Neural cell (in vitro differentiated cells): ENCODE measurements around the gene TNFAIP8L1. TPM values are rescaled to one million over a fixed set of nuclear protein-coding genes. Genes with fewer than 3 reads are reported as not detected.

ENCODE experiments used
- H2AFZ ChIP-seq: fragments of 200-600, 300-800 bp; sonication (generic), shearing (Covaris generic); 2 replicates; pipeline ENCODE4 v1.6.0; 2014; ENCODE audit warnings: low read depth, mild to moderate bottlenecking, antibody characterized with exemption, low read length, moderate library complexity
- H3F3A ChIP-seq: fragments of 200-600 bp; shearing (Covaris generic); 2 replicates; pipeline ENCODE4 v1.6.1; 2016; ENCODE audit warnings: mild to moderate bottlenecking, moderate library complexity, mixed read lengths, antibody characterized with exemption, low read length; ENCODE audit not compliant: insufficient read depth, poor library complexity, severe bottlenecking
- H3K27ac ChIP-seq: fragments of 200-600, 300-800 bp; sonication (generic), shearing (Covaris generic); 2 replicates; pipeline ENCODE4 v1.5.1; 2014; ENCODE audit warnings: mild to moderate bottlenecking, low read length, moderate library complexity
- H3K27me3 ChIP-seq: fragments of 300-800, 200-600 bp; sonication (generic), shearing (Covaris generic); 2 replicates; pipeline ENCODE4 v1.6.0; 2014; ENCODE audit warnings: mild to moderate bottlenecking, low read depth, low read length, moderate library complexity; ENCODE audit not compliant: insufficient read depth
- H3K36me3 ChIP-seq: fragments of 300-800, 200-600 bp; sonication (generic), shearing (Covaris generic); 2 replicates; pipeline ENCODE4 v1.5.1; 2014; ENCODE audit warnings: mild to moderate bottlenecking, antibody characterized with exemption, low read length, moderate library complexity; ENCODE audit not compliant: insufficient read depth
- H3K4me2 ChIP-seq: fragments of 300-800, 200-600 bp; sonication (generic), shearing (Covaris generic); 2 replicates; pipeline ENCODE4 v1.6.0; 2014; ENCODE audit warnings: mild to moderate bottlenecking, low read length
- H3K4me3 ChIP-seq: fragments of 300-800, 200-600 bp; sonication (generic), shearing (Covaris generic); 2 replicates; pipeline ENCODE4 v1.5.1; 2014; ENCODE audit warnings: mild to moderate bottlenecking, low read length, moderate library complexity
- H3K79me2 ChIP-seq: fragments of 200-600 bp; shearing (Covaris generic); replicated peaks from 2 replicates; pipeline ENCODE4 v1.6.0; 2014; ENCODE audit warnings: mild to moderate bottlenecking, low read length, moderate library complexity; ENCODE audit not compliant: insufficient read depth
- H3K9ac ChIP-seq: fragments of 300-800, 200-600 bp; sonication (generic), shearing (Covaris generic); 2 replicates; pipeline ENCODE4 v1.6.1; 2016; ENCODE audit warnings: mild to moderate bottlenecking, low read length, mixed read lengths
- H3K9me2 ChIP-seq: fragments of 200-600 bp; shearing (Covaris generic); 2 replicates; pipeline ENCODE4 v1.6.1; 2016; ENCODE audit warnings: mild to moderate bottlenecking, low read length, mixed read lengths; ENCODE audit not compliant: insufficient read depth
- H3K9me3 ChIP-seq: fragments of 200-600, 300-800 bp; sonication (generic), shearing (Covaris generic); 2 replicates; pipeline ENCODE4 v1.6.1; 2016; ENCODE audit warnings: mild to moderate bottlenecking, mixed run types, low read length, moderate library complexity, mixed read lengths
- H4K20me1 ChIP-seq: fragments of 200-600 bp; shearing (Covaris generic); 2 replicates; pipeline ENCODE4 v1.6.1; 2016; ENCODE audit warnings: mild to moderate bottlenecking, mixed run types; ENCODE audit not compliant: insufficient read depth
- EP300 ChIP-seq: fragments of 450-650 bp; conservative IDR thresholded peaks from 2 replicates; pipeline ENCODE4 v1.6.1; 2014; ENCODE audit warnings: antibody characterized with exemption, mild to moderate bottlenecking, moderate library complexity; ENCODE audit not compliant: poor library complexity, severe bottlenecking
- EZH2 ChIP-seq: fragments of 200-600, 300-800 bp; shearing (Covaris generic), sonication (generic); IDR thresholded peaks from 2 replicates; pipeline ENCODE4 v1.6.1; 2014; ENCODE audit warnings: antibody characterized with exemption, low read length, borderline replicate concordance, mild to moderate bottlenecking; ENCODE audit not compliant: insufficient read depth, poor library complexity, severe bottlenecking
- MXI1 ChIP-seq: fragments of 450-650 bp; conservative IDR thresholded peaks from 2 replicates; pipeline ENCODE4 v1.6.1; 2014; ENCODE audit warnings: antibody characterized with exemption, mild to moderate bottlenecking; ENCODE audit not compliant: poor library complexity, severe bottlenecking
- POLR2AphosphoS5 ChIP-seq: IDR thresholded peaks from 2 replicates; pipeline ENCODE4 v1.6.1; 2012
- RAD21 ChIP-seq: fragments of 450-650 bp; conservative IDR thresholded peaks from 2 replicates; pipeline ENCODE4 v1.6.1; 2014; ENCODE audit warnings: antibody characterized with exemption, mild to moderate bottlenecking, moderate library complexity
- SMC3 ChIP-seq: fragments of 450-650 bp; conservative IDR thresholded peaks from 2 replicates; pipeline ENCODE4 v1.6.1; 2014; ENCODE audit warnings: antibody characterized with exemption, mild to moderate bottlenecking, moderate library complexity; ENCODE audit not compliant: poor library complexity
- TAF1 ChIP-seq: IDR thresholded peaks from 2 replicates; pipeline ENCODE4 v1.6.1; 2012; ENCODE audit warnings: low read depth
- polyA plus RNA-seq: library from polyadenylated mRNA; depleted of rRNA; stranded (reverse); fragments of >200 nt; gene quantifications from 2 replicates; pipeline ENCODE4 v1.2.3, GENCODE V29; 2014
- TF ChIP-seq, protein P1 (sequence below): IDR thresholded peaks from 2 replicates; pipeline ENCODE4 v1.6.1; 2012; ENCODE audit warnings: borderline replicate concordance
- TF ChIP-seq, protein P2 (sequence below): fragments of 450-650 bp; IDR thresholded peaks from 2 replicates; pipeline ENCODE4 v1.5.1; 2014; ENCODE audit warnings: antibody characterized with exemption, mild to moderate bottlenecking, moderate library complexity; ENCODE audit not compliant: poor library complexity, severe bottlenecking

Gene TNFAIP8L1
- polyA plus RNA-seq, 1 donor from 2014 or later, result 0.99 TPM

GRCh38 chr19:4671185-4671851, 32.0 kb downstream of the TNFAIP8L1 start:
- no peak overlapping the region for H3K4me3 ChIP-seq
- H3K79me2 ChIP-seq, result no peaks in the 10 kb centered on the region
- no peak overlapping the region for H3K9ac ChIP-seq
- H3K9me2 ChIP-seq, result no peaks in the 10 kb centered on the region
- H3K27ac ChIP-seq, result no peak overlapping the region
- H3K9me3 ChIP-seq, result no peaks in the 10 kb centered on the region
- H2AFZ ChIP-seq, result no peak overlapping the region
- H3F3A ChIP-seq, result no peaks in the 10 kb centered on the region
- no peak for TF ChIP-seq POLR2AphosphoS5
- TF ChIP-seq RAD21, result no peak
- TF ChIP-seq EZH2, result no peak
- TF ChIP-seq MXI1, result no peak
- TF ChIP-seq, protein P1, sequence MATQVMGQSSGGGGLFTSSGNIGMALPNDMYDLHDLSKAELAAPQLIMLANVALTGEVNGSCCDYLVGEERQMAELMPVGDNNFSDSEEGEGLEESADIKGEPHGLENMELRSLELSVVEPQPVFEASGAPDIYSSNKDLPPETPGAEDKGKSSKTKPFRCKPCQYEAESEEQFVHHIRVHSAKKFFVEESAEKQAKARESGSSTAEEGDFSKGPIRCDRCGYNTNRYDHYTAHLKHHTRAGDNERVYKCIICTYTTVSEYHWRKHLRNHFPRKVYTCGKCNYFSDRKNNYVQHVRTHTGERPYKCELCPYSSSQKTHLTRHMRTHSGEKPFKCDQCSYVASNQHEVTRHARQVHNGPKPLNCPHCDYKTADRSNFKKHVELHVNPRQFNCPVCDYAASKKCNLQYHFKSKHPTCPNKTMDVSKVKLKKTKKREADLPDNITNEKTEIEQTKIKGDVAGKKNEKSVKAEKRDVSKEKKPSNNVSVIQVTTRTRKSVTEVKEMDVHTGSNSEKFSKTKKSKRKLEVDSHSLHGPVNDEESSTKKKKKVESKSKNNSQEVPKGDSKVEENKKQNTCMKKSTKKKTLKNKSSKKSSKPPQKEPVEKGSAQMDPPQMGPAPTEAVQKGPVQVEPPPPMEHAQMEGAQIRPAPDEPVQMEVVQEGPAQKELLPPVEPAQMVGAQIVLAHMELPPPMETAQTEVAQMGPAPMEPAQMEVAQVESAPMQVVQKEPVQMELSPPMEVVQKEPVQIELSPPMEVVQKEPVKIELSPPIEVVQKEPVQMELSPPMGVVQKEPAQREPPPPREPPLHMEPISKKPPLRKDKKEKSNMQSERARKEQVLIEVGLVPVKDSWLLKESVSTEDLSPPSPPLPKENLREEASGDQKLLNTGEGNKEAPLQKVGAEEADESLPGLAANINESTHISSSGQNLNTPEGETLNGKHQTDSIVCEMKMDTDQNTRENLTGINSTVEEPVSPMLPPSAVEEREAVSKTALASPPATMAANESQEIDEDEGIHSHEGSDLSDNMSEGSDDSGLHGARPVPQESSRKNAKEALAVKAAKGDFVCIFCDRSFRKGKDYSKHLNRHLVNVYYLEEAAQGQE, result no peak
- TF ChIP-seq, protein P2, sequence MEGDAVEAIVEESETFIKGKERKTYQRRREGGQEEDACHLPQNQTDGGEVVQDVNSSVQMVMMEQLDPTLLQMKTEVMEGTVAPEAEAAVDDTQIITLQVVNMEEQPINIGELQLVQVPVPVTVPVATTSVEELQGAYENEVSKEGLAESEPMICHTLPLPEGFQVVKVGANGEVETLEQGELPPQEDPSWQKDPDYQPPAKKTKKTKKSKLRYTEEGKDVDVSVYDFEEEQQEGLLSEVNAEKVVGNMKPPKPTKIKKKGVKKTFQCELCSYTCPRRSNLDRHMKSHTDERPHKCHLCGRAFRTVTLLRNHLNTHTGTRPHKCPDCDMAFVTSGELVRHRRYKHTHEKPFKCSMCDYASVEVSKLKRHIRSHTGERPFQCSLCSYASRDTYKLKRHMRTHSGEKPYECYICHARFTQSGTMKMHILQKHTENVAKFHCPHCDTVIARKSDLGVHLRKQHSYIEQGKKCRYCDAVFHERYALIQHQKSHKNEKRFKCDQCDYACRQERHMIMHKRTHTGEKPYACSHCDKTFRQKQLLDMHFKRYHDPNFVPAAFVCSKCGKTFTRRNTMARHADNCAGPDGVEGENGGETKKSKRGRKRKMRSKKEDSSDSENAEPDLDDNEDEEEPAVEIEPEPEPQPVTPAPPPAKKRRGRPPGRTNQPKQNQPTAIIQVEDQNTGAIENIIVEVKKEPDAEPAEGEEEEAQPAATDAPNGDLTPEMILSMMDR, result no peak
- TF ChIP-seq TAF1, result no peak
- TF ChIP-seq SMC3, result no peak
- no peak for TF ChIP-seq EP300
- no peaks in the 10 kb centered on the region for H3K36me3 ChIP-seq
- H4K20me1 ChIP-seq, result no peaks in the 10 kb centered on the region
- H3K27me3 ChIP-seq, result no peaks in the 10 kb centered on the region
- H3K4me2 ChIP-seq, result no peak overlapping the region

- Histone ChIP-seq H3K9me2 (no peaks in the 10 kb centered on the region), H2AFZ (no peak overlapping the region), H4K20me1 (no peaks in the 10 kb centered on the region), H3F3A (no peaks in the 10 kb centered on the region), H3K79me2 (no peaks in the 10 kb centered on the region), H3K27me3 (no peaks in the 10 kb centered on the region), H3K9me3 (no peaks in the 10 kb centered on the region), H3K4me3 (no peak overlapping the region), H3K9ac (no peak overlapping the region), H3K27ac (no peak overlapping the region), H3K36me3 (no peaks in the 10 kb centered on the region), H3K4me2 (no peak overlapping the region)
- TF ChIP-seq RAD21 (no peak), SMC3 (no peak), EZH2 (no peak), POLR2AphosphoS5 (no peak), TAF1 (no peak)
- TF ChIP-seq, protein P2, result no peak
Observed at GRCh38 chr19:4673216-4673615, 33.9 kb downstream of the TNFAIP8L1 start.
